ENCODE data around the gene B4GALT5.

DNA sequence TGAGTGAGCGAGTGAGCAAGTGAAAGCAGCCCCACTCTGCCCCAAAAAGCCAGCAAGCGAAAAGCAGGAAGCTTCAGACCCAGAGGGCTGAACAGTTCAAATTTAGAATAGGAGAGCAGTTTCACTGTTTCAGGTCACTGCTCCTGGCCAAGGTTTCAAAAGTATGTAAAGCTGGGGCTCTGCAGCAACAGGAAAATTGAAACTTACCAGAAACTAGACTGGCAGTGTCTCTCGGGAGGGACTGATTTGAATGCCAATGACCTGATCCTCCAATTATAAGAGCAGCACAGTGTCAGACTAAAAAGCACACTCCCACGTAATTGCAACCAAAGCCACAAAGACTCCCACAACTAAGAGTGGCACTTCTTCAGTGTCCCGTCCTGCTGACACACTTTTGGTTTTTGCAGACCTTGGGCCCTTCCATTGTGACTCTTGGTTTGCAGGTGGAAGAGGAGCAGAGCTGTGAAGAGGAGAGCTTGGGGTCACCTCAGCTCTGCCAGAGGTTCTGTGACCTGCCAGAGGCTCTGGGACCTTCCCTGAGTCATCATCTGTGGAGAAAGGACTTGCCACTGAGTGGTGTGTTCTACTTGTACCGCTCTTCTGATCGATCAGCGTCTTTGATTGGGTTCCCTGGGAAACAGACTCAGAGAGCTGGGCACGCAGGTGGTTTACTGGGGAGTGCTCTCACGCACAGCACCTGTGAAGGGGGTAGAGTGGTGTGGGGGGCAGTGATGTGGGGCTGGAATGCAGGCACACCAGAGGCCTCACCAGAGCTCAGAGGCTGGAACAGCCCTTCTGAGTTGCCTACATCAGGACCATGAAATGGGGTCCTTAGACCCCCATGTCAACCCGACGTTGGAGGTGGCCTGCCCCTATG, 93.1 kb downstream of the B4GALT5 start:
- TF ChIP-seq, protein P1, sequence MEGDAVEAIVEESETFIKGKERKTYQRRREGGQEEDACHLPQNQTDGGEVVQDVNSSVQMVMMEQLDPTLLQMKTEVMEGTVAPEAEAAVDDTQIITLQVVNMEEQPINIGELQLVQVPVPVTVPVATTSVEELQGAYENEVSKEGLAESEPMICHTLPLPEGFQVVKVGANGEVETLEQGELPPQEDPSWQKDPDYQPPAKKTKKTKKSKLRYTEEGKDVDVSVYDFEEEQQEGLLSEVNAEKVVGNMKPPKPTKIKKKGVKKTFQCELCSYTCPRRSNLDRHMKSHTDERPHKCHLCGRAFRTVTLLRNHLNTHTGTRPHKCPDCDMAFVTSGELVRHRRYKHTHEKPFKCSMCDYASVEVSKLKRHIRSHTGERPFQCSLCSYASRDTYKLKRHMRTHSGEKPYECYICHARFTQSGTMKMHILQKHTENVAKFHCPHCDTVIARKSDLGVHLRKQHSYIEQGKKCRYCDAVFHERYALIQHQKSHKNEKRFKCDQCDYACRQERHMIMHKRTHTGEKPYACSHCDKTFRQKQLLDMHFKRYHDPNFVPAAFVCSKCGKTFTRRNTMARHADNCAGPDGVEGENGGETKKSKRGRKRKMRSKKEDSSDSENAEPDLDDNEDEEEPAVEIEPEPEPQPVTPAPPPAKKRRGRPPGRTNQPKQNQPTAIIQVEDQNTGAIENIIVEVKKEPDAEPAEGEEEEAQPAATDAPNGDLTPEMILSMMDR (IDR thresholded peaks at IDR 0.05): no peak
- TF ChIP-seq, protein P2, sequence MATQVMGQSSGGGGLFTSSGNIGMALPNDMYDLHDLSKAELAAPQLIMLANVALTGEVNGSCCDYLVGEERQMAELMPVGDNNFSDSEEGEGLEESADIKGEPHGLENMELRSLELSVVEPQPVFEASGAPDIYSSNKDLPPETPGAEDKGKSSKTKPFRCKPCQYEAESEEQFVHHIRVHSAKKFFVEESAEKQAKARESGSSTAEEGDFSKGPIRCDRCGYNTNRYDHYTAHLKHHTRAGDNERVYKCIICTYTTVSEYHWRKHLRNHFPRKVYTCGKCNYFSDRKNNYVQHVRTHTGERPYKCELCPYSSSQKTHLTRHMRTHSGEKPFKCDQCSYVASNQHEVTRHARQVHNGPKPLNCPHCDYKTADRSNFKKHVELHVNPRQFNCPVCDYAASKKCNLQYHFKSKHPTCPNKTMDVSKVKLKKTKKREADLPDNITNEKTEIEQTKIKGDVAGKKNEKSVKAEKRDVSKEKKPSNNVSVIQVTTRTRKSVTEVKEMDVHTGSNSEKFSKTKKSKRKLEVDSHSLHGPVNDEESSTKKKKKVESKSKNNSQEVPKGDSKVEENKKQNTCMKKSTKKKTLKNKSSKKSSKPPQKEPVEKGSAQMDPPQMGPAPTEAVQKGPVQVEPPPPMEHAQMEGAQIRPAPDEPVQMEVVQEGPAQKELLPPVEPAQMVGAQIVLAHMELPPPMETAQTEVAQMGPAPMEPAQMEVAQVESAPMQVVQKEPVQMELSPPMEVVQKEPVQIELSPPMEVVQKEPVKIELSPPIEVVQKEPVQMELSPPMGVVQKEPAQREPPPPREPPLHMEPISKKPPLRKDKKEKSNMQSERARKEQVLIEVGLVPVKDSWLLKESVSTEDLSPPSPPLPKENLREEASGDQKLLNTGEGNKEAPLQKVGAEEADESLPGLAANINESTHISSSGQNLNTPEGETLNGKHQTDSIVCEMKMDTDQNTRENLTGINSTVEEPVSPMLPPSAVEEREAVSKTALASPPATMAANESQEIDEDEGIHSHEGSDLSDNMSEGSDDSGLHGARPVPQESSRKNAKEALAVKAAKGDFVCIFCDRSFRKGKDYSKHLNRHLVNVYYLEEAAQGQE (IDR thresholded peaks at IDR 0.05; ENCODE audit: low read depth, low read length): no peak
- TF ChIP-seq, protein P3, sequence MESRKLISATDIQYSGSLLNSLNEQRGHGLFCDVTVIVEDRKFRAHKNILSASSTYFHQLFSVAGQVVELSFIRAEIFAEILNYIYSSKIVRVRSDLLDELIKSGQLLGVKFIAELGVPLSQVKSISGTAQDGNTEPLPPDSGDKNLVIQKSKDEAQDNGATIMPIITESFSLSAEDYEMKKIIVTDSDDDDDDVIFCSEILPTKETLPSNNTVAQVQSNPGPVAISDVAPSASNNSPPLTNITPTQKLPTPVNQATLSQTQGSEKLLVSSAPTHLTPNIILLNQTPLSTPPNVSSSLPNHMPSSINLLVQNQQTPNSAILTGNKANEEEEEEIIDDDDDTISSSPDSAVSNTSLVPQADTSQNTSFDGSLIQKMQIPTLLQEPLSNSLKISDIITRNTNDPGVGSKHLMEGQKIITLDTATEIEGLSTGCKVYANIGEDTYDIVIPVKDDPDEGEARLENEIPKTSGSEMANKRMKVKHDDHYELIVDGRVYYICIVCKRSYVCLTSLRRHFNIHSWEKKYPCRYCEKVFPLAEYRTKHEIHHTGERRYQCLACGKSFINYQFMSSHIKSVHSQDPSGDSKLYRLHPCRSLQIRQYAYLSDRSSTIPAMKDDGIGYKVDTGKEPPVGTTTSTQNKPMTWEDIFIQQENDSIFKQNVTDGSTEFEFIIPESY (IDR thresholded peaks at IDR 0.05; ENCODE audit: borderline replicate concordance, low read depth): no peak
- TF ChIP-seq POLR2AphosphoS5 (IDR thresholded peaks at IDR 0.05; ENCODE audit: low read depth, low read length) (no peak), RFX5 (IDR thresholded peaks at IDR 0.05; ENCODE audit: low read length) (no peak), JUND (IDR thresholded peaks at IDR 0.05) (no peak), RCOR1 (IDR thresholded peaks at IDR 0.05; ENCODE audit: low read length) (no peak)
- TF ChIP-seq, protein P4, sequence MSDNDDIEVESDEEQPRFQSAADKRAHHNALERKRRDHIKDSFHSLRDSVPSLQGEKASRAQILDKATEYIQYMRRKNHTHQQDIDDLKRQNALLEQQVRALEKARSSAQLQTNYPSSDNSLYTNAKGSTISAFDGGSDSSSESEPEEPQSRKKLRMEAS (IDR thresholded peaks at IDR 0.05; ENCODE audit: low read depth): no peak

Data from SK-N-SH (cell line).